T-helper 9 cell (primary cell): ENCODE measurements around the gene NEK2.
A peak's percentile ranks its signal among the peaks of the same experiment; 100 is the strongest.
"Not testable (repeated sequence)": the region's sequence is repeated elsewhere in the genome, so short reads cannot be mapped to it uniquely, and the experiment has no call there.

Source experiments
- DNase-seq: peaks from one replicate; pipeline ENCODE4 v3.0.0-alpha.2; 2020
- total RNA-seq, 2 donors: gene quantifications; one replicate each; lab custom pipeline; 2026; lab: John Stamatoyannopoulos, UW

The NEK2 gene
- 0.28 to 0.72 reads per million in 2 donors for total RNA-seq

DNA sequence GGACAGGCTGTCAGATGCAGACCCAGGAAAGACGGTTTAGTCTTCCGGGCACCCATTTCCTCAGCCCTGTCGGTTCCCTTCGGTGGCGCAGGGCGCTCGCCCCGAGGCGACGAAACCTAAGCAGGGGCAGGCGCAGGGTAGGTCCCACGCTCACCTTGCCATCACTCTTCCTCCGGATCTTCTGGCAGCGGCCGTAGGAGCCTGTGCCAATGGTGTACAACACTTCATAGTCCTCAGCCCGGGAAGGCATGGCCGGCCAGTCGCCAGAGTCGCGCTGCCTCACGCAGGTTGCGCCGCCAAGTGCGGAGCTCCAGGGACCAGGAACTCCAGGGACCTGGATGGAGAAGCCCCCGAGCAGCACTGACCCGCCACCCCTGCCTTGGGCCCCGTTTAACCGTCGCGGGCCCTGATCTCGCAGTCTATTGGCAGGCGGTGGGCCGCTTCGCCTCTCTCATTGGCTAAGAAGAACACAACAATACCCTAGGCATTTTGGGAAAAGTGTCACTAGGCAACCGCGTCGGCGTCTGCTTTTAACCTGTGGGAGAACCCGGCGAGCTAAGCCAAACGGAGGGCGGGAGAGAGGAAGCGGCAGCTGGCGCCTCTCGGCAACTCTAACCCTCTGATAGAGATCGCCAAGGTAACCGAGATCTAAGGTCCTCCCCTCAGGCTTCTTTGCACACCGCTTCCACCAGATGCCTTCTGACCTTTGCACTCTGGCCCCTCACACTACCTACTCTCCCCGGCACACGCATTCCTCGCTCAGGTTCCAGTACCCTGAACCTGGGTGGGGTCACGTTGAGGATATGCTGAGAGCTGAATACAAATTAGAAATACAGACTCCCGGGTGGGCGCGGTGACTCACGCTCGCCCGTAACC, at the start of gene NEK2:
Gene NEK2, minus strand, starts transcription at position 392 of the 876 bp plus-strand sequence. Its CDS starts 142 bp downstream, at position 250.
- DNase-seq = peak; percentile 76

GRCh38 chr1:211724687-211725196, 49.3 kb upstream of the NEK2 start:
- no peak for DNase-seq

GRCh38 chr1:211723273-211723672, 47.9 kb upstream of the NEK2 start:
- no peak for DNase-seq

- DNase-seq = no peak
Observed at GRCh38 chr1:211722277-211723175, 47.1 kb upstream of the NEK2 start.

- DNase-seq = not testable (repeated sequence)
Observed at GRCh38 chr1:211716555-211716954, 41.1 kb upstream of the NEK2 start.

DNA sequence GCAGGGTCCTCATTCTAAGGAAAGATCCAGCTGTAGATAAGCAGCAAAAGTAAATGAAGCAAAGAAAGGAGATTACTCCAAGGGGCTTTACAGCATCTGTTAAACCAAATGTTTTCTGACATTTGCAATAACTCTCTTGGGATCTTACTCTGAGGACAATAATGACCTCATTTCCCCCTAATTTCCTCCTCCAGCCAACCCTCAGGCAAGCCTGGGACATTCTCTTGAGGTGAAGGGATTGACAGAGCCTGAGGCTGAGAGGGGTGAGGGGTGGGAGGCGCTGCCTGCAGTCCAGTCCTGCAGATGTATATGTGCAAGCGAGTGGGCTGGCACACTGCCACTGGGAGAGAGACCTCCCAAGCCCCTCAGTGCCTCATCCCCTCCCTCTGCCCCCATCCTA, 40.5 kb upstream of the NEK2 start:
- DNase-seq = no peak

- DNase-seq = no peak
Observed at GRCh38 chr1:211714154-211714553, 38.7 kb upstream of the NEK2 start.

DNA sequence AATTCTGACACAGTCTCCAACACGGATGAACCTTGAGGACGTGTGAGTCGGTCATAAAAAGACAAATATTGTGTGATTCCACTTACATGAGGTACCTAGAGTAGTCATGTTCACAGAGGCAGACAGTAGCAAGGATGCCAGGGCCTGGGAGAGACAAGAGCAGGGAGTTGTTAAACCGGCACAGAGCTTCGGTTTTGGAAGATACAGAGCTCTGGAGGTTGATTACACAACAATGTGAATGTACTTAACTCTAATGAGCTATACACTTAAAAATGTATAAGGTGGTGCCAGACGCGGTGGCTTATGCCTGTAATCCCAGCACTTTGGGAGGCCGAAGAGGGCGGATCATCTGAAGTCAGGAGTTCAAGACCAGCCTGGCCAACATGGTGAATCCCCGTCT, 37.8 kb upstream of the NEK2 start:
- DNase-seq = no peak

DNA sequence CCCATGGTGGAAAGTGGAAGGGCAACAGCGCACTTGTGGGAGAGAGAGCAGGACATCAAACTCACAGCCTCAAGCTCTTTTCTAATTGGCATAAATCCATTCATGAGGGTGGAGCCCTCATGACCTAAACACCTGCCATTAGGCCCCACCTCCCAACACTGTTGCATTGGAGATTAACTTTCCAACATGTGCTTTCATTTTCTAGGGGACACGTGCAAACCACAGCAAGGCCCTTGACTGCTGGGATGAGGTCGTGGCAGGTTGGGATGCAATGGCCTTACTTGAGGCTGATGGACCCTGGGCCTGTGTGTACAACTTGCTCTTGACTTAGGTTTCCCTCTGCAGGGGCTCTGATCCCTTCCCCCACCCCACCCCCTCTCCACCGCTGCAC, 35.9 kb upstream of the NEK2 start:
- no peak for DNase-seq

GRCh38 chr1:211710566-211711314, 35.3 kb upstream of the NEK2 start:
- DNase-seq = no peak

GRCh38 chr1:211708926-211709325, 33.5 kb upstream of the NEK2 start:
- DNase-seq = no peak

DNA sequence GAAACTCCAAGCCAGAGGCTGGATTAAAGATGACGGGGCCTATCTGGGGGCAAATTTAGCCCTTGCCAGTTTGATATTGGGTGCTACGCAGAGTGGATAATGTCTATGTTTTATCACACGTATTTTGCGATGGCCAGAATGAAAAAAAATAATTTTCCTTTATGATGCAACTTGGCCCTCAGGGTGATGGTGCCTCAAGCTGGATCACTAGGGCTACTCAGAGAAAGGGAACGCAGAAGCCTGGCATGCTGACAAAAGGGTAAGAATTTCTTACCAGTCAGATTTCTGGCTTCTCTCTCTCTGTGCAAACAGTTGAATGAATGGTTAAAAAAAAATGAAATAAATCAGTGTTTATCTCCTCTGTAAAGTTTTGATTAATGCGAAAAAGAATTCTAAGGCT, 32.6 kb upstream of the NEK2 start:
- DNase-seq = no peak

DNA sequence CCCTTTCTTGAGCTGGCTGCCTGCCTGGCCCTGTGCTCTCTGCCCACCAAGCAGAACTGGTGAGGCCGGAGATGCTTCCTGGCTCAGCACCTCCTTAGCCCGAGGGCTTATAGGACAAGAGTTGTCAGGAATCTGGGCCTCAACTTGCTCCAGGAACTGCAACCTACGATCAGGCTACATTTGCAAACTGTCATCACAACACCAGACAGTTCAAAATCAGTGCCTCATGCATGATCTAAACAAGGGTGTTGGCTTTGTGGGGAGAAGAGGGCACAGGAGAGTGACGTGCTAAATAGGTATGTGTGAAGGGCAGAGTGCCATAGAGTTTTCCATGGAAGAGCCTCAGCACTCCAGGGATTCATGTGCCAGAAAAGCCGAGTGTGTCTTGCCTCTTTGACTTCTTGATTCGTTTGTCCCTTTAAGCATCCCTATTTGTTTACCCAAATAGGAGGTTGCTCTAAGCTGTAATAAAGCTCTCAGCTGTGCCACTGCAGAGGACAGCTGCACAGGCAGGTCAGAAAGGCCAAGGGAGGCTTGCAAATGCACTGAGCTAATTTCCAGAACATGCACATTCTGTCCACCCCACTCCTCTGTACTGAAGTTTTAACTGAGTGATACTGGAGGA, 30.2 kb upstream of the NEK2 start:
- no peak for DNase-seq

GRCh38 chr1:211704543-211704942, 29.1 kb upstream of the NEK2 start:
- DNase-seq = no peak

DNA sequence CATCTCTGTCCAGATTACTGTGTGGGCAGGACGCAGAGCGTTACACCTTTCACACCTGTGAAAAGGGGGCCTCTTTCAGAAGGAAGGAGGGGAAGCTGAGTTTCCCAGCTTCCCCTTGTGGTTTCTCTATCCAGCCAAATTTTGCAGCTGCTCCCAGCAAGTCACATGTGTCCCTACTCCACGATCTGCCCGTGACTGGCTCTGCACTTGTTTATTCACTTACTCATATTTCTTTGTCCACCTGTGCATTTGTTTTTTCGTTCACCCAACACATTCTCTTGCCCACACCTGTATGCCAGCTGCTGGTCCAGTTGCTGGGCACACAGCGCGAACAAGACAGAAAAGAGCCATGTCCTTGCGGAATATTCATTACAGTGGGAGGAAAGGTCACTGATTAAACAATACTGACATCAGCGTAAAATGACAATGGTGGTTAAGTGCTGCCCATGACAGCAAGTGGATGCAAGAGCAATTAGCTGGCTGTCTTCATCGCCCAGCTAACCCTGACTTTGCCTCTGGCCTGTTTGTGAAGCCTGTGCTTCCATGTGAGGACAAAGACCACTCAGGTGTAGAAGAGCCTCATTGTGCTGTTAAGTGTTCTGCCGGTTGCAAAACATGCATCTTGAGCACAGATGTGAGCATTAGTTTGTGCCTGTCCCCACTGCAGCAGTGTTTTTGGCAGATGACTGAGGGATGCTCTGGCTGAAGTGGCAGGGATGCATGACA, 28.6 kb upstream of the NEK2 start:
- no peak for DNase-seq

DNA sequence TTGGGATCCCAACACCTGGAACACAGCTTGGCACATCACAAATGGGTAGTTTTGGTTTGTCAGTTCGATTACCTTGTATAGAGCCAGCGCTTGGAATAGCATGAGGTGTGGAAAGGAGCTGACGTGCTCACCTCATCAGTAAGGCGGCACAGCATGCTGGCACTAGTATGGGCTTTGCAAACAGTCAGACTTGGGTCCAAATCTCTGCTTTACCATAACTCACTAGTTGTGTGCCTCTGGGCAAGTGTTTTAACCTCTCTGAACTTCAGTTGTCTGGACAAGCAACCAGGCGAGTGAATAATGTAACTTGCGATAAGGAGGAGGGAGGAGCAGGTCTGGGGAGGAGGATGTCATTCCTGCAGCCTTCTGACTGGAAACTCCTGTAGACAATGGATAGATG, 26.3 kb upstream of the NEK2 start:
- no peak for DNase-seq

- DNase-seq = no peak
Observed at GRCh38 chr1:211699059-211699458, 23.6 kb upstream of the NEK2 start.

DNA sequence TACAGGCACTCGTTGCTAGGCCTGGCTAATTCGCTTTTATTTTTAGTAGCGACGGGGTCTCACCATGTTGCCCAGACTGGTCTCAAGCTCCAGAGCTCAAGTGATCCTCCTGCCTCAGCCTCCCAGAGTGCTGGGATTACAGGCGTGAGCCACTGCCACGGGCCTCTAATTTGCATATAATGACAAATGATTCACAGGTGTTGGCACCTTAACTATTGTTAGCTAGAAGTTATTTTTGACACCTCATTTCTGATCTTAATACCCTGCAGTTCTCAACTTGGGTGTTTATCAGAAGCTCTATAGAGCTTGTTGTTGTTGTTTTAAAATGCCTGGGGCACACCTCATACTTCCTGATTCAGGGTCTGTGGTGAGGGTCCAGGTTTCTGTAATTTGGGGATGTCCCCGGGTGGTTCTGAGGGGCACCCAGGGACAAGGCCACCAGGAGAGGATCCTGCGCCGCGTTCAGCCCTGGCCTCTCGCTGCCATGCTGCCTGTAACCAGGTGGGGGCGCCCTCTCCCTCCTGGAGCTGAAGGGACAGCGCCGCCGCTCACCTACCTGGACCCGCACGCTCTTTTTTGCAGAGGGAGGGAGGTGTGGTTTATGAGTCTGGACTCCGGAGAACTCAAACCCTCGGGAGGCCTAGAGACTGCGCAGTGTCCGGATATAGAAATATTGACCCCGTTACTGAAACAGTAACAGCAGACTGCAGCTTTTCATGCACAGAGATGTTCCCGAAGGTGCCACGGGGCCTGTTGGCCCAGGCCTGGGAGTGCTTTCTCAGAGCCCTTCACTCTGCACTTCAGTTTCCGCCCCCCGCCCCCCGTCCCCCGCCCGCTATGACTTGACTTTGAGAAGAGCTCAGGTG, 23.0 kb upstream of the NEK2 start:
- peak; percentile 82 for DNase-seq

- no peak for DNase-seq
Observed at GRCh38 chr1:211697356-211697755, 21.9 kb upstream of the NEK2 start.

- no peak for DNase-seq
Observed at GRCh38 chr1:211695135-211695816, 19.9 kb upstream of the NEK2 start.
